Uterus (tissue), 2 donors: ENCODE measurements around the gene MCCC2.

Source experiments
- CTCF ChIP-seq, 4 experiments: fragments of 200-600 bp in 2 of 4; fragments of 450-650 bp in 2 of 4; sonication (generic) in 2 of 4; IDR thresholded peaks; one replicate each; pipeline ENCODE4 v1.5.1; 2016 to 2019; ENCODE audit warnings: antibody characterized with exemption in 4 of 4, mild to moderate bottlenecking in 2 of 4, moderate library complexity in 1 of 4
- POLR2A ChIP-seq, 2 donors: fragments of 450-650 bp; IDR thresholded peaks; one replicate each; pipeline ENCODE4 v1.6.1; 2016; ENCODE audit warnings: antibody characterized with exemption in 2 of 2, mild to moderate bottlenecking in 1 of 2, moderate library complexity in 1 of 2

GRCh38 chr5:71632168-71632567 lies 45.0 kb downstream of the MCCC2 start:
- no peak for TF ChIP-seq POLR2A (IDR thresholded peaks at IDR 0.05)
- no peak for TF ChIP-seq CTCF (IDR thresholded peaks at IDR 0.05)
